Esophagus muscularis mucosa (tissue), 3 donors: Measurements from ENCODE around the gene CSTF2T.

Experiments used
- CTCF ChIP-seq, 3 experiments: fragments of 200-600 bp in 2 of 3; fragments of 450-650 bp in 1 of 3; sonication (generic) in 2 of 3; IDR thresholded peaks; one replicate each; pipeline ENCODE4 v1.5.1; 2017 to 2019; ENCODE audit warnings: antibody characterized with exemption in 3 of 3, mild to moderate bottlenecking in 2 of 3, moderate library complexity in 1 of 3
- POLR2A ChIP-seq: fragments of 450-650 bp; IDR thresholded peaks from one replicate; pipeline ENCODE4 v1.6.1; 2017; ENCODE audit warnings: antibody characterized with exemption, moderate library complexity, mild to moderate bottlenecking, low read depth

- no peak for TF ChIP-seq CTCF (IDR thresholded peaks at IDR 0.05)
- no peak for TF ChIP-seq POLR2A
Observed at GRCh38 chr10:51724038-51724437, 24.6 kb upstream of the CSTF2T start.
